SU-DHL-6 (cell line): ENCODE measurements around the gene LRRC4.

ENCODE experiments used
- EZH2phosphoT487 ChIP-seq: fragments of 200-600 bp; sonication (generic), shearing (Covaris generic); conservative IDR thresholded peaks from 2 replicates; pipeline ENCODE4 v1.6.1; 2018; ENCODE audit warnings: mild to moderate bottlenecking, antibody characterized with exemption, low read length, moderate library complexity, mixed read lengths
- TF ChIP-seq, protein P1 (sequence below): fragments of 200-600 bp; sonication (generic); IDR thresholded peaks from one replicate; pipeline ENCODE4 v1.5.1; 2017; ENCODE audit warnings: antibody characterized with exemption, mild to moderate bottlenecking, low read length, moderate library complexity; ENCODE audit not compliant: insufficient read depth, poor library complexity, severe bottlenecking

GRCh38 chr7:128037880-128038619 lies 6.8 kb upstream of the LRRC4 start:
- TF ChIP-seq, protein P1, sequence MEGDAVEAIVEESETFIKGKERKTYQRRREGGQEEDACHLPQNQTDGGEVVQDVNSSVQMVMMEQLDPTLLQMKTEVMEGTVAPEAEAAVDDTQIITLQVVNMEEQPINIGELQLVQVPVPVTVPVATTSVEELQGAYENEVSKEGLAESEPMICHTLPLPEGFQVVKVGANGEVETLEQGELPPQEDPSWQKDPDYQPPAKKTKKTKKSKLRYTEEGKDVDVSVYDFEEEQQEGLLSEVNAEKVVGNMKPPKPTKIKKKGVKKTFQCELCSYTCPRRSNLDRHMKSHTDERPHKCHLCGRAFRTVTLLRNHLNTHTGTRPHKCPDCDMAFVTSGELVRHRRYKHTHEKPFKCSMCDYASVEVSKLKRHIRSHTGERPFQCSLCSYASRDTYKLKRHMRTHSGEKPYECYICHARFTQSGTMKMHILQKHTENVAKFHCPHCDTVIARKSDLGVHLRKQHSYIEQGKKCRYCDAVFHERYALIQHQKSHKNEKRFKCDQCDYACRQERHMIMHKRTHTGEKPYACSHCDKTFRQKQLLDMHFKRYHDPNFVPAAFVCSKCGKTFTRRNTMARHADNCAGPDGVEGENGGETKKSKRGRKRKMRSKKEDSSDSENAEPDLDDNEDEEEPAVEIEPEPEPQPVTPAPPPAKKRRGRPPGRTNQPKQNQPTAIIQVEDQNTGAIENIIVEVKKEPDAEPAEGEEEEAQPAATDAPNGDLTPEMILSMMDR, result no peak
- no peak for TF ChIP-seq EZH2phosphoT487
